Measurements from ENCODE around the gene LRRFIP2.

The LRRFIP2 gene

DNA sequence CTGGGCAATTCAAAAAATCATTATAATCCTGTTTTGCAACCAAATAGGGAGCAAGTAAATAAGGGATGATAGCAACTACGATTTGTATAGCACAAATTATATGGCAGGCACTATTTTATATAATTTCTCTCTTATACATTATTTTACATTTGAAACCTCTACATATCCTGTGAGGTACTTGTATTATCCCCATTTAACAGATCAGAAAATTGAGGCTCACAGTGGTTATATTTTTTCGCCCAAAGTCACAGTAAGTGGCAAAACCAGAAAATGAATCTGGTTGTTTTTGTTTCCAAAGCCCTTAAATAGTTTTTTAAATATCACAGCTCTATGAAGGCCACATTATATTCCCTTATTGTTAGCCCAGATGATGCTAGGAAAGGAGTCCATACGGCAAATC is 106.8 kb downstream of the LRRFIP2 start:
- DNase-seq: no peak
- 0 out of 2 replicates have a peak, but pooled peaks cover 3% of the 10 kb centered on the region for H3K36me3 ChIP-seq (replicated peaks; ENCODE audit: insufficient read depth, low read length)
- H4K20me1 ChIP-seq (ENCODE audit: insufficient read depth, low read length): no peaks in the 10 kb centered on the region
- no peaks in the 10 kb centered on the region for H3K9me2 ChIP-seq (replicated peaks; ENCODE audit: insufficient read depth, low read length)
- H3K4me1 ChIP-seq (ENCODE audit: low read length): no peaks in the 10 kb centered on the region
- H3K27ac ChIP-seq (ENCODE audit: low read length): no peak overlapping the region
- H3K9me3 ChIP-seq (replicated peaks; ENCODE audit: insufficient read depth, low read length): no peaks in the 10 kb centered on the region
- H3K9ac ChIP-seq (ENCODE audit: low read length): no peak overlapping the region
- H3K4me2 ChIP-seq (ENCODE audit: low read depth, low read length): no peak overlapping the region
- H3K4me3 ChIP-seq (ENCODE audit: low read length): no peak overlapping the region
- no peaks in the 10 kb centered on the region for H3K79me2 ChIP-seq (ENCODE audit: low read length)
- TF ChIP-seq, protein P1, sequence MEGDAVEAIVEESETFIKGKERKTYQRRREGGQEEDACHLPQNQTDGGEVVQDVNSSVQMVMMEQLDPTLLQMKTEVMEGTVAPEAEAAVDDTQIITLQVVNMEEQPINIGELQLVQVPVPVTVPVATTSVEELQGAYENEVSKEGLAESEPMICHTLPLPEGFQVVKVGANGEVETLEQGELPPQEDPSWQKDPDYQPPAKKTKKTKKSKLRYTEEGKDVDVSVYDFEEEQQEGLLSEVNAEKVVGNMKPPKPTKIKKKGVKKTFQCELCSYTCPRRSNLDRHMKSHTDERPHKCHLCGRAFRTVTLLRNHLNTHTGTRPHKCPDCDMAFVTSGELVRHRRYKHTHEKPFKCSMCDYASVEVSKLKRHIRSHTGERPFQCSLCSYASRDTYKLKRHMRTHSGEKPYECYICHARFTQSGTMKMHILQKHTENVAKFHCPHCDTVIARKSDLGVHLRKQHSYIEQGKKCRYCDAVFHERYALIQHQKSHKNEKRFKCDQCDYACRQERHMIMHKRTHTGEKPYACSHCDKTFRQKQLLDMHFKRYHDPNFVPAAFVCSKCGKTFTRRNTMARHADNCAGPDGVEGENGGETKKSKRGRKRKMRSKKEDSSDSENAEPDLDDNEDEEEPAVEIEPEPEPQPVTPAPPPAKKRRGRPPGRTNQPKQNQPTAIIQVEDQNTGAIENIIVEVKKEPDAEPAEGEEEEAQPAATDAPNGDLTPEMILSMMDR (IDR thresholded peaks at IDR 0.05; ENCODE audit: low read length): no peak
- no peak for TF ChIP-seq EZH2 (optimal IDR thresholded peaks at IDR 0.05; ENCODE audit: low read depth, low read length)
- TF ChIP-seq EZH2phosphoT487 (IDR thresholded peaks at IDR 0.05; ENCODE audit: low read length): no peak
- H3K27me3 ChIP-seq (replicated peaks; ENCODE audit: insufficient read depth, low read length): no peaks in the 10 kb centered on the region
- no peak overlapping the region for H2AFZ ChIP-seq (ENCODE audit: low read length)
- H3F3A ChIP-seq (ENCODE audit: insufficient read depth, low read length): no peaks in the 10 kb centered on the region; the same call in 1 of the 2 replicates

GRCh38 chr3:37064747-37065146 is 109.6 kb downstream of the LRRFIP2 start:
- no peaks in the 10 kb centered on the region for H3K79me2 ChIP-seq (ENCODE audit: low read length)
- H3K36me3 ChIP-seq (replicated peaks; ENCODE audit: insufficient read depth, low read length): 0 out of 2 replicates have a peak, but pooled peaks cover 3% of the 10 kb centered on the region

DNA sequence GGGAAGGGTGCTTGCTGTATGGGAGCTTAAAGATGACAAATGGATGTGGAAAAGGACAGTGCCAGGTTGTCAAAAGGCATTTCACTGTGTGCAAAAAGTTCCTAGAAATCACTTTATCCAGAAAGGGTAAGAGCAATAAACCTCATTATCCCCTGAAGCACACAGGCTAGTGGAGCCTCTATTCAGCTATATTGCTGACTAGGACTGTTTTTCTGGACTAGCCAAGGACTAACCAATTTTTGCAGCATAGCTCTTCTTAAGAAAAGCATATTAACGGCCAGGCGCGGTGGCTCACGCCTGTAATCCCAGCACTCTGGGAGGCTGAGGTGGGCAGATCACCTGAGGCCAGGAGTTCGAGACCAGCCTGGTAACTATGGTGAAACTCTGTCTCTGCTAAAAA is 116.3 kb downstream of the LRRFIP2 start:
- no peak overlapping the region for H3K9ac ChIP-seq (ENCODE audit: low read length)
- no peaks in the 10 kb centered on the region for H3K36me3 ChIP-seq (replicated peaks; ENCODE audit: insufficient read depth, low read length)
- no peaks in the 10 kb centered on the region for H3K79me2 ChIP-seq (ENCODE audit: low read length)
- no peaks in the 10 kb centered on the region for H3F3A ChIP-seq (ENCODE audit: insufficient read depth, low read length)
- H3K4me3 ChIP-seq (ENCODE audit: low read length): no peak overlapping the region
- TF ChIP-seq EZH2phosphoT487 (IDR thresholded peaks at IDR 0.05; ENCODE audit: low read length): no peak
- no peak for TF ChIP-seq EZH2 (optimal IDR thresholded peaks at IDR 0.05; ENCODE audit: low read depth, low read length)
- TF ChIP-seq, protein P1 (IDR thresholded peaks at IDR 0.05; ENCODE audit: low read length): no peak
- no peaks in the 10 kb centered on the region for H4K20me1 ChIP-seq (ENCODE audit: insufficient read depth, low read length)
- H3K27me3 ChIP-seq (replicated peaks; ENCODE audit: insufficient read depth, low read length): no peaks in the 10 kb centered on the region
- H2AFZ ChIP-seq (ENCODE audit: low read length): no peak overlapping the region
- H3K4me2 ChIP-seq (ENCODE audit: low read depth, low read length): no peak overlapping the region
- no peak overlapping the region for H3K27ac ChIP-seq (ENCODE audit: low read length)
- no peak for DNase-seq
- no peaks in the 10 kb centered on the region for H3K9me2 ChIP-seq (replicated peaks; ENCODE audit: insufficient read depth, low read length)
- no peaks in the 10 kb centered on the region for H3K9me3 ChIP-seq (replicated peaks; ENCODE audit: insufficient read depth, low read length)
- peaks cover 8% of the 10 kb centered on the region; the same call in 1 of the 2 replicates for H3K4me1 ChIP-seq (ENCODE audit: low read length)

More at GRCh38 chr3:37064747-37065146, 109.6 kb downstream of the LRRFIP2 start:
- Histone ChIP-seq H3K4me1 (ENCODE audit: low read length) (no peaks in the 10 kb centered on the region), H3K27ac (ENCODE audit: low read length) (no peak overlapping the region), H3K9me2 (replicated peaks; ENCODE audit: insufficient read depth, low read length) (no peaks in the 10 kb centered on the region), H3F3A (ENCODE audit: insufficient read depth, low read length) (no peaks in the 10 kb centered on the region), H3K9me3 (replicated peaks; ENCODE audit: insufficient read depth, low read length) (no peaks in the 10 kb centered on the region), H4K20me1 (ENCODE audit: insufficient read depth, low read length) (no peaks in the 10 kb centered on the region), H3K9ac (ENCODE audit: low read length) (no peak overlapping the region), H2AFZ (ENCODE audit: low read length) (no peak overlapping the region), H3K27me3 (replicated peaks; ENCODE audit: insufficient read depth, low read length) (no peaks in the 10 kb centered on the region), H3K4me2 (ENCODE audit: low read depth, low read length) (no peak overlapping the region), H3K4me3 (ENCODE audit: low read length) (no peak overlapping the region)
- TF ChIP-seq EZH2phosphoT487 (IDR thresholded peaks at IDR 0.05; ENCODE audit: low read length): no peak
- TF ChIP-seq, protein P1 (IDR thresholded peaks at IDR 0.05; ENCODE audit: low read length): no peak
- TF ChIP-seq EZH2 (optimal IDR thresholded peaks at IDR 0.05; ENCODE audit: low read depth, low read length): no peak
- no peak for DNase-seq

Measured in MM.1S (cell line).